Measurements from ENCODE around the gene IGFALS.
A peak's percentile ranks its signal among the peaks of the same experiment; 100 is the strongest.
"Not testable (repeated sequence)": the region's sequence is repeated elsewhere in the genome, so short reads cannot be mapped to it uniquely, and the experiment has no call there.

The IGFALS gene

DNA sequence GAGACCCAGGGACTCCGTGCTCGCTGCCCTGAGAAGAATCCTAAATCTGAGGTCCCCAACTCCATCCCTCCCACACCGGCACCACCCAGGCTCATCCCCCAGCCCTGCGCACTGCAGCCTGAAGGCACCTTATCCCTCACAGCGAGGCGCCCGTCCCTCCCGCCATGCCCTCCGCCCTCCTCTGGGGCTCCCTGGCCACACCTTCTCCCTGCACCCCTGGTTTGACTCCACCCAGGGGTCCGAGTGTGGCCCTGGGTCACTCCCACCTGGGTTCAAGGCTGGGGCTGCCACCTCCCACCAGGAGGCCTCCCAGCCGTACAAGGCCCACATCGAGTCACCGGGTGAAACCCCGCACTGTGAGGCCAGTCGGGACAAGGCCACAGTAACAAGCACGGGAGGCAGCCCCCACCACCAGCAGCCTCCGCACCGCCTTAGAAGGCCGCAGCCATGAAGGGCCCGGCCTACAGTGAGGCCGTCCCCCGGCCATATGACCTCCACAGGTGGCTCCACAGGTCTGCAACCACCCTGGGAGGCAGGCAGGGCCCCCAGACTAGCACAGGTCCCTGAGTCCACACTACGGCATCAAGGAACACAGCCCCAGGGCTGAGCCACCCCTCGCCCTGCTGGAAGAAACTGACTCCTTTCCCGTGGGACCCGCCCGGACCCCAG is 24.8 kb upstream of the IGFALS start:
- DNase-seq (ENCODE audit: low read depth in 2 of 2) = no peak

DNA sequence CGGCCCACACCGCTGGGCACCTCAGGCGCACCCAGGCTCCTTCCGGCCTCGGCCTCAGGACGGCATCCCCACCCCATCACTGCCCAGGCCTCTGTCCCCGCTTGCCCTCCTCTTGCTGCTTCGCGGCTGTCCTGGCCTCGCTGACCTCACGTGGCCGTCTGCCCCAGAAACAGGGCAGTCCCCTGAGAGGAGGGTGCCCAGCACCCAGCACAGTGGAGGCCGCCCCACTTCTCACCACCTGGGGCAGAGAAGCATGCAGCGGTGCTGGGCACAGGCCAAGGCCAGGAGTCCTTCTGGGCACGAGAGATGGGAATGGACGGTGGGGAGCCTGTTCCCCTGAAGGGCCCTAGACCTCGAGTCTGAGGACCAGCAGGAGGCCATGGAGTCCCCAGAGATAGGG is 24.2 kb upstream of the IGFALS start:
- DNase-seq (ENCODE audit: low read depth in 2 of 2) = no peak

DNA sequence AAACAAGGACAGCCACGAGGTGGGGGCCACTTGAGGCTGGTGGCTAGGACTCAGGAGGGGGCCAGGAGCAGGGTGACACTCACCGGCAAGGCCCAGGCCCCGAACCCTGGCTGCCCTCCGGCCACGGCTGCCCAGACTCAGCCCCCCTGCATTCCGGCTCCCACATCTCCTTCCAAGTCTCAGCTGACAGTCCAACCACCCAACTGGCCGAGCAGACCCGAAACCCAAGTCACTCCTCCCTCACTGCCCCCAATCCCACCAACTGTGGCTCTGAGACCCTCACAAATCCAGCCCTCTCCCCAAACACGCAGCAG is 23.7 kb upstream of the IGFALS start:
- no peak for DNase-seq (ENCODE audit: low read depth in 2 of 2)

DNA sequence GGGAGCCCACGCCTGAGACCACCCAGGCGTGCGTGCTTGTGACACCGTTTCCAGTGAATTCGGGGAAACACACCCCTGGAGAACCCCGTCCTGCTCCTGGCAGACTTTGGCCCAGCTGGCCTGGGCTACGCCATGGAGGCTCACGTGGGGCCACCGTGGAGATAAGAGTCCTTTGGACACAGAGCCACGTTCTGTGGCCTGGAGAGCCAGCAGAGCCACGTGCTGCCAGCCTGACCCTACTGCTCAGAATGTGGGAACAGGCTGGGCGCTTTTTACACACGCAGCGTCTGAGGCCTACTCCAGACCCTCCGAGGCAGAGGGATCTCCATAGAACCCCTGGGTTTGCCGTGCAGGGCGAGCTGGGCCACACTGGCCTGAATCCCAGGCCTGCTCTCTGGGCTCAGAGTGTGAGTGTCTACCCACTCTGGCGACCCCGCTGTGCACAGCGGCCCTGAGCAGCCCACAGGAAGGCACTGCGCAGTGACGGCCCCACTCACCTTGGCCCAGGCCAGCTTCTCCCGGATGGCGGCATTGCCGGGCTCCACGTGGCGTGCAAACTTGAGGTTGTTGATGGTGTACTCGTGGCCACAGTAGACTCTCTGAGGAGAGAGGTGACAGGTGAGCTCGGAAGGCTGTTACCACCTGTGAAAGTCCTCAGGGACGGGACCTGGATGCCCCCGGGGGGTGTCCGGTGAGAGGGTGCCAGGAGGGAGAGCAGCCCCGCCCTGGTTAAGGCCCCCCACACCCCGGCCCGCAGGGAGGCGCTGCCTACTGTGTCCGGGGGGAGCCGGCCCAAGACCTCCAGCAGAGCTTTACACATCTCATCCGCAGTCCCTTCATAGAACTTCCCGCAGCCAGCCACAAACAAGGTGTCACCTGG is 23.1 kb upstream of the IGFALS start:
- DNase-seq (ENCODE audit: low read depth in 2 of 2) = no peak

DNA sequence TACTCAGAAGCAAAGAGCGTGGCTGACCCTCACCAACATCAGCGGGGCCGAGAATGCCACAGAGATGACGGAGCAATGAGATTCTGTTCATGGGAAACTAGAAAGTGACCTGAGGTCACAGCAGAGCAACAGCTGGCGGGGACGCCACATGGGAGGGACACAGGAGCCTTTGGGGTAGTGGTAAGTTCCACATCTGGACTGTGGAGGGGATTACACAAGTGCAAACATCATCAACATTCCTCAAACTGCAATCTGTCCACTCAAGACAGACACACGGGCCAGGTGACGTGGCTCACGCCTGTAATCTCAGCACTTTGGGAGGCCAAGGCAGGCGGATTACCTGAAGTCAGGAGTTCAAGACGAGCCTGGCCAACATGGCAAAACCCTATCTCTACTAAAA is 22.0 kb upstream of the IGFALS start:
- DNase-seq (ENCODE audit: low read depth in 2 of 2) = no peak

DNA sequence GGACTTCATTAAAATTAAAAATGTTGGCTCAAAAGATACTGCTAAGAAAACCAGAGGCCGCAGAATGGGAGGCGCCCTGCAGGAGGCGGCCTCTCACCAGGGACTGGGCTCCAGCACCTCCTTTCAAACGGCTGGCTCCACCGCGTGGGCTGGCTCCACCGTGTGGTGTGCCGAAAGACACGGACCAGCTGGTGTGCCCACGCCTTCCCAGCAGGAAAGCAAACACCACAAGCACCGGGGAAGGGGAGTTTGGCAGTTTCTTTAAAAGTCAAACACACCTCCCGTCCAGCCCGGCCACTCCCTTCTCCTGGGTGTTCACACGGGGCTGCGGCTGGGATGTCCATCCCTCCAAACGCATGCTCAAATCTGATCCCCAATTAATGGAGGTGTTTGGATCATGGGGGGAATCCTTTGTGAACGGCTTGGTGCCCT is 19.2 kb upstream of the IGFALS start:
- peak; percentile 33 for DNase-seq (ENCODE audit: low read depth in 2 of 2)

DNA sequence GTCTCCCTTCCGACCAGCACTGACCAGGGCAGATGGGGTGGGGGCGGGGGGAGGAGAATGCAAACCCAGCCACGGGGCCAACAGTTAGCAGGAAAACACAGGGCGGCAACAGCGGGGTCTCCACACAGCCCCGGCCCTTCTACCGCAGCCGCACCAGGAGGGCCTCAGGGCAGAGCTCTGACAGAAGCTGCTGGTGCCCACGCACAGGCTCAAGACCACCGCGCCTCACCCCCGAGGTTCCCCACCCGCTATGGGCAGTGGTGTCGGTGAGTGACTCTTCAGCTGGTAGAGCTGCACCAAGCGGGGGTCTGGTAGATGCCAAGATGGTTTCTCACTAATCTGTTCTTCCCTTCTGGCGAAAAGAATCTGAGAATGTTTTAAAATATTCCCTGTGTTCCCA is 17.0 kb upstream of the IGFALS start:
- DNase-seq (ENCODE audit: low read depth in 2 of 2) = no peak

DNA sequence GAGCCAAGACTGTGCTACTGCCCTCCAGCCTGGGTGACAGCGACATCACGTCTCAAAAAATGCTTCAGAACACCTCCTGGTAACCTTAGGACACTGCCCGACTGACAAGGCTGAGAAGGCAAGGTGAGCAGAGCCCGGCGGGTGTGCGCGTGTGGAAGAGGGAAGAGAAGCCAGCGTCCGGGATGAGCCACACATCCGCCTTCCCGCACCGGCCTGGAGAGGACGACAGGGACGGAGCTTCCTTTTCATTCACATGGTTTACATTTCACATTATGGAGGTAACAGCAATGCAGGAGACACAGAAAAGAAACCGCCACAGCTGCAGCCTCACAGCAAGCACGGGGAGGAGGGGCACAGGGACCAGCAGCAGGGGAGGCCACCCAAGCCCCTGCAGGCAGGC is 16.6 kb upstream of the IGFALS start:
- DNase-seq (ENCODE audit: low read depth in 2 of 2) = no peak

DNA sequence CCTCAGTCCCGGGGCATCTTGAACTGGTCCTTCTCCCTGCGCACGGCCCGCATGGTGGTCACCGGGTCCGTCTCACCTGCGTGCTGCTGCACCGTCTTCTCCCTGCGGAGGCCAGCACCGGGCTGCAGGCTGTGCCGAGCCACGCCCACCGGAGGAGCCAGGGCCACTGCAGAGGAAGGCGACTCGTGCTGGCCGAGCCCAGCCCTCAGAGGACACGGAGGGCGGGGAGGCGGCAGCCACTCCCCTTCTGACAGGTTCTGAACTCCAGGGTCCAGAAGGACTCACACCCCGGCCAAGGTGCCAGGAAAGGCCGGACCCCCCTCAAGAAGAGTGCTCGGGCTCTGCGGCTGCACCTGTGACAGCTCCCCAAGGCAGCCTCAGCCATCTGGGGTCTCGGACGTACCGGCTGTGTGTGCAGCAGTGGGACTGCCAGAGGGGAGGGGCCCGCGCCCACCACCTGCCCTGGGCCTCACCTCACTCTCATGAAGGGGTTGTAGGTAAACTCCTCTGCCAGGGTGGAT is 15.8 kb upstream of the IGFALS start:
- no peak for DNase-seq (ENCODE audit: low read depth in 2 of 2)

DNA sequence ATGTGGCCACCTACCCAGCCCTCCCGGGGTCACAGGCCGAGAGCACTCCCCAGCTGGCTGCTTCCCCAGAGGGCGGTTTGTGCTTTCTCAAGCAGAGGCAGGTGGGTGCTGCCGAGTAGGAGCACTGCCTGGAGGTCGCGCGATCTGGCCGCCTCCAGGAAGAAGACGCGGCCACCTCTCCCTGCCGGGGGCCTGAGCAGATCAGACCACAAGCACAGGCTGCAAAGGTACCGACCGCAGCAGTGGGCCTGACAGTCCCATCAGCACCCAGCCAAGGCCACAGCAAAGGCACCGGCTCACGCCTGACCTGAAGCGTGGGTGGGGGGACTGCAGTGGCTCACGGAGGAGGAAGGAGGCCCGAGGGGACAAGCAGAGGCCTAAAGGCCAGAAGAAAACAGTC is 15.2 kb upstream of the IGFALS start:
- DNase-seq (ENCODE audit: low read depth in 2 of 2) = no peak

DNA sequence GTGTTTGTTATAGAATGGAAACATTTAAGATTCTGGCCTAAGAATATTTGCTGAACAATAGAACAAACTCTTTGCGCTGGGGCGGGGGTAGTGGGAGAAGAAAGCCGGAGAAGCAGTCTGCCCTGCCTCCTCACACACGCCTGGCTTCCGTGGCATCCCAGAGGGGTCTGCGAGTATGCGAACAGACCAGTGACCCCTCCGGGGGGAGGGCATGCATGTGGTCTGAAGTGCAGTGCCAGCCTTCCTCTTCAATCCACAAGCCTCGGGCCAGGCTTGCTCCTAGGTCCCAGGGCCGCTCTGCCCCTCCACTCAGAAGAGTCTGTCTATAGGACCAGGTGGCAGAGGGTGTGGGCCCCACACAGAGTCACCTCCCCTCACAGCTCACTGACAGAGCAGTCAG is 14.1 kb upstream of the IGFALS start:
- no peak for DNase-seq (ENCODE audit: low read depth in 2 of 2)

DNA sequence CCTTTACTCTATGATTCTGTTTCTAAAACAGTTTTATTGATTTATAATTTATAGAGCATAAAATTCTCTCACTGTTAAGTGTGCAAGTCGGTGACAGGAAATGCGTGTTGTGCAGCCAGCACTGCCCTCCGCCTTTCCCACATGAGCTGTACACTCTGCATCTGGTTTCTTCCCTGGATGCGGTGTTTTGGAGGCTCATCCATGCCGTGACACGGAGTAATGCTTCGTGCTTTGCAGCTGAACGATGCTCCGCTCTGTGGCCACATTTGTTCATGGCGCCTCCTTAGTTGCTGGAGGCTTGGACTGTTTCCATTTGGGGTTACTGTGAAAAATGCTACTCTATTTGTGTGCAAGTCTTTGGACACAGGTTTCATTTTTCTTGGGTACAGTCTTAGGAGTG is 7.2 kb upstream of the IGFALS start:
- no peak for DNase-seq (ENCODE audit: low read depth in 2 of 2)

DNA sequence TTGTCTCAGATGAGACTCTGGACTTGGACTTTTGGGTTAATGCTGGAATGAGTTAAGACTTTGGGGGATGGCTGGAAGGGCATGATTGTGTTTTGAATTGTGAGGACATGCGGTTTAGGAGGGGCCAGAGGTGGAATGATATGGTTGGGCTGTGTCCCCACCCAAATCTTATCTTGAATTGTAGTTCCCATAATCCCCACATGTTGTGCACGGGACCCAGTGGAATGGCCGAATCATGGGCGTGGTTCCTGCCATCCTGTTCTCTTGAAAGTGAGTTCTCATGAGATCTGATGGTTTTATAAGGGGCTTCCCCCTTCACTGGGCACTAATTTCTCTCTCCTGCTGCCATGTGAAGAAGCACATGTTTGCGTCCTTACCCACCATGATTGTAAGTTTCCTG is 5.8 kb upstream of the IGFALS start:
- DNase-seq (ENCODE audit: low read depth in 2 of 2) = not testable (repeated sequence)

DNA sequence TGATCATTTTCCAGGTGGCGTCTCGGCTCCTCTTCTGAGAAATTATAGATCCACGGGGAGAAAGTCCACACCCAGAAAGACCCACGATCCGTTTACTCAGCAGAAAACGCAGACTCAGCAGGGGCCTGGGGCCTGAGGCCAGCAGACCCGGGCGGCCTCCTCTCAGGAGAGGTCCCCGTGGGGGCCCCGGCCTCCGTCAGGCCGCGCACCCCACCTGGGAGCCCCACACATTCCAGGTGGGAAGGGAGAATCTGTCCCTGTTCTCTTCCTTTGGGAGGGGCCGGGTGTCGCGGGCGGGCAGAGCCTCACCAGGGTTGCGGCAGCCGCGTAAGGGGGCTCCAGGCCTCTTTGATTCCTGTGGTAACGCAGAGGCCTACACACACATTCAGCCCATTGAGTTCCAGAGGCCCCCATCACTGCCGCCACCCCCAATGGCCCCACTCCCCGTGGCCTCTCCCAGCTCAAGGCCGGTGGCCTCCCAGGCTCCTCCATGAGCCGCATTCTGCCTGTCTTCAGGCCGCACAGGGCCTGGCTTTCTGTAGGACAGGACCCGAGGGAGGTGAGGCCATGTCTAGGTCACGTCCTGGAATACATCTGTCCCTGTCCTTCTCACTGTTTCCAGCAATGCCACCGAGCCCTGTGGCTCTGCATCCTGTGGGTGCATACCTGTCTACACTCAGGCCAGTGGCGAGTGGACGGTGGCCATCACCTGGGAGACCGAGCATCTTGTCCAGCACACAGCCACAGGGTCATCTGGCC is 1.6 kb upstream of the IGFALS start:
- DNase-seq (ENCODE audit: low read depth in 2 of 2) = no peak

DNA sequence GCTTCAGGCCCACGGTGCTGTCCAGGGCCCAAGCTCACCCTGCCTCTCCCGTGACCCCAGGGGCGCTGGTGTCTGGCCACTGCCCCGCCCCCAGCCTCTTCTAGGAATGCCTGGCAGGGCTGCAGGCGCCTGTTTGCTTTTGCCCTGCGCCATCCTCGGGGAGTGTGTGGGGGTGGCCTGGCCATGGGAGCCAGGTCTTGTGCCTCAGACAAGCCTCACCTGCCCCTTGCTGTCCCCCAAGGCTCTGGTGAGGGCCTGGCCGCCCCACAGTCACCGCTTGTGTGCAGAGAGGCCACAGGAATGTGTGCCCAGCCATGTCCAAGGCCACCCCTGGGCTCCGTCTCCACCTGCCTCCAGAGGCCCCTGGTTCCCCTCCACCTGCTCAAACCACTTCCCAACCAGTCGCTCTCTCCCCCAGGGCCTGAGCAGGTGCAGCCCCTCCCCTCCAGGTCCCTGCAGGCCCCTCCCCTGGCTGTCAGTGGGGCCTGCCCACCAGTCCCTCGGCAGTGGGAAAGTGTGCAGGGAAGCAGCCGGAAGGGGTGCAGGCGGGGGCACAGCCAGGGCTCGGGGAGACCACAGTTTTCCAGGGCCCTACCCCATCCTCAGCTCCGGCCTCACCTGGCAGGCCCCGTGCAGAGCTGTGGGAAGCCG is 841 bp upstream of the IGFALS start:
- no peak for DNase-seq (ENCODE audit: low read depth in 2 of 2)

DNA sequence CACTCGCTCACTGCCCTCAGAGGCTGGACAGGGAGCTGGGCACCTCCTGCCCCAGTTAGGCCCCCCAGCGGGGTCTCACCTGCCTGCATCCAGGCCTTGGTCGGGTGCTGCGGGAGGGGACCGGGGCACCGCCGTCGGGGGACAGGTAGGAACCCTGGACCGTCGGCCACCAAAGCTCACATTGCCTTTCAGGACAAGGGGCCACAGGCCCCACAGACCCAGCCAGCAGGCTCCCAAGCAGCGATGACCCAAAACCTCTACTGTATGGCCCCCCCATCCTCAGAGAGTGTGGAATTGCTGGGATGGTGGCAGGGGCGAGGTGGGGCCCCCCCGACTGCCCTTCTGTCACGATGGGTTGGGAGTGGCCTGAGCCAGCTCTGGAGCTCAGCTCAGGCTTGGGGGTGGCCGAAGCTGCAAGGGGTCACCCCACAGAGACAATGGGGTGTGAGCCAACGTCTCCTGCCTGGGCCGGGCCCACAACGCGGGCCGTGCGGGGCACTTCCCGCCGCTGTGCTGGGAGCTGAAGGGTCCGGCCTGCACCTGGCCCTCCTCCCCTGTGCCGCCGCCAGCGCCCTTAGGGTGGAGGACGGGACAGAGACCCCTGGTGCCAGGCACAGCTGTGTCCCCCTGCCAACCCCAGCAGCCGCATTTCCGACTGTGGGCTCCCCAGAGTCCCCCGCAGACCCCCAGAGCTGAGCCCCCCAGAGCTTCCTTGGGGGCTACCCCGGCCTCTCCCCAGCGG is 498 bp downstream of the IGFALS start:
- no peak for DNase-seq (ENCODE audit: low read depth in 2 of 2)

DNA sequence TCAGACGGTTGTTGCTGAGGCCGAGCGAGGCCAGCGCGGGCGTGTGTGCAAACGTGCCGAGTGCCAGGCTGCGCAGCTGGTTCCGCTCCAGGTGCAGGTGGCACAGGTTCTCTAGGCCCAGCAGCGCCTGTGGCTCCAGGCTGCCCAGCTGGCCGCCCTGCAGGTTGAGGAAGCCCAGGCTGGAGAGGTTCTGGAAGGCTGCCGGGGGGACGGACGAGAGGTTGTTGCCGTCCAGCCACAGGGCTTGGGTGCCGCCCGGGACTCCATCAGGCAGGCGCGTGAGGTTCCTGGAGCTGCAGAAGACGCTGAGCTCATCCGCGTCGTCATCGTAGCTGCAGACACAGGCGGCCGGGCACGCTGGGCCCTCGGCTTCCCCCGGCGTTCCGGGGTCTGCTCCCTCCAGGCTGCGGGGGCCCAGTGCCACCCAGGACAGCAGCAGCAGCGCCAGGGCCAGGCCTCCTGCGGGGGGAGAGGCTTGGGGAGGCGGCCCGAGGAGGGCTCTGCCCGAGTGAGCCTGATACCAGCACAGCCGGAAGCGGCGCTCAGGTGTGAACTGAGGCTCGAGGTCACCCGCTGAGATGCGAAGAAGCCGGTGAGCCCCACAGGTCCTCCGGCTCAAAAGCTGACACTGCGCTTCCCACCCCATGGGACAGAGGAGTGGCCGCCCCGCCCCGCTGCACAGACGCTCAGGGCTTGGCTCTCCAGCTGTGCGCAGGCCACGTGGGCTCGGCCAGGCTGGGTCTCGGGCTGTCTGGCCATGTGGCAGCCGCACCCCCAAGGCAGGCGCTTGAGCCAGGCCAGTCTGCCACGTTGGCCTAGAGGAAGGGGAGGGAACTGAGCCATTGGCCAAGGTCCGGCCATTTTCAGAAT is 1.3 kb downstream of the IGFALS start:
- DNase-seq (ENCODE audit: low read depth in 2 of 2) = no peak

DNA sequence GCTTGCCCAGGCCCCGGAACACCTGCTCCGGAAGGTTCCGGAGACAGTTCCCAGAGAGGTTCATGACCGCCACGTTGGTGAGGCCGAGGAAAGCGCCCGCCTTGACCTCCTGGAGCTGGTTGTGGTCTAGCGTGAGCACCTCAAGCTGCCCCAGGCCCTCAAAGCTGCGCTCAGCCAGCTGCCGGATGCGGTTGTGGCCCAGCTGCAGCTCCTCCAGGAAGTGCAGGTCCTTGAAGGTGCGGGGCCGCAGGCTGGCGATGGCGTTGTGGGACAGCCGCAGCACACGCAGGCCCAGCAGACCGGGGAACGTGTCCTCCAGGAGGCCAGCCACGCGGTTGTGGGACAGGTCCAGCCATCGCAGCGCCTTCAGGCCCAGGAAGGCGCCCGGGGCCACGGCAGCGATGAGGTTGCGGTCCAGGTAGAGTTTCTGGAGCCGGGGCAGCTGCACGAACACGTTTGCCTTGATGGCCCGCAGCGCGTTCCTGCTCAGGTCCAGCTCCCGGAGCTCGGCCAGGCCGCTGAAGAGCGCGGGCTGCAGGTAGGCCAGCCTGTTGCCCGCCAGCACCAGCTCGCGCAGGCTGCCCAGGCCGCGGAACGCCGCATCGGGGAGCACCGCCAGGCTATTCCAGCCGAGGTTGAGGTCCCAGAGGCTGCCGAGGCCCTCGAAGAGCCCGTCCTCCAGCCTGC is 2.1 kb downstream of the IGFALS start:
- no peak for DNase-seq (ENCODE audit: low read depth in 2 of 2)

DNA sequence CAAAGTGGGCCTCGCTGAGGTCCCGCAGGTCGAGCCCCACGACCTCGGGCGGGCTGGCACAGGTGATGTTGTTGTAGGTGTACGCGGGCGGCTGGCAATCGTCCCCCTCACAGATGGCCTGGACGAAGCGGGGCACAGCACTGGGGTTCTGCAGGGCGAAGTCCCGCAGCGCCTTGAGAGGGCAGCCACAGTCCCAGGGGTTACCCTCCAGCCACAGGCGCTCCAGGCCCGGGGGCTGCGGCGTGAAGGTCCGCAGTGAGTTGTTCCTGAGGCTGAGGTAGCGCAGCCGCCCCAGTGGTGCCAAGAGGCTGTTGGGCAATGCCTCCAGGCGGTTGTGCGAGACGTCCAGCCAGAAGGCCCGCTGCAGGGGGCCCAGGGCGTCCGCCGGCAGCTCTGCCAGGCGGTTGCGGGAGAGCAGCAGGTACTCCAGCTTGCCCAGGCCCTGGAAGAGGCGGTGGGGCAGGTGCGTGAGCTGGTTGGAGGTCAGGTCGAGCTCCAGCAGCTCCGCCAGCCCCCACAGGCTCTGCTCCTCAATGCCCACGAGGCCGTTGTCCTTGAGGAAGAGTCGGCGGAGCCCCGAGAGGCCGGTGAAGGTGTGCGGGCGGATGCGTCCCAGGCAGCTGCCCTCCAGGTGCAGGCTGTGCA is 2.8 kb downstream of the IGFALS start:
- DNase-seq (ENCODE audit: low read depth in 2 of 2) = no peak
